Posterior vena cava (tissue), 2 donors: ENCODE data around the gene ARHGEF3. TPM values are rescaled to one million over a fixed set of nuclear protein-coding genes. Genes with fewer than 3 reads are reported as not detected.

Experiments
- DNase-seq: peaks from one replicate; pipeline ENCODE4 v3.0.0-alpha.2; 2020; ENCODE audit warnings: low spot score
- intact Hi-C, 2 donors: fragments of 100-400 bp; cut with DNase I; formaldehyde crosslinking; loops; one replicate each; pipeline versions ENCODE4 v1.14.1 to v1.14.2; 2022 to 2023
- total RNA-seq, 2 donors: library from RNA; stranded (reverse); fragmentation: NEBNext Ultra II Directional; extraction: Animal tissue kit (Norgen Biotek cat#: 25700); gene quantifications; one replicate each; pipeline ENCODE4 v1.2.1, GENCODE V29; 2021
- donor health status: DM: yes; HTN: yes; CAD: no.
- donor health status: DM: yes; HTN: yes; CAD: no.

ARHGEF3 gene
- total RNA-seq, 2 donors from 2014 or later, result 20.3 to 24.2 TPM

GRCh38 chr3:56825567-56826438, 24.1 kb upstream of the ARHGEF3 start:
- intact Hi-C loops, result no loop called here

GRCh38 chr3:56823984-56824703, 22.4 kb upstream of the ARHGEF3 start:
- DNase-seq, result no peak
- intact Hi-C loops, result no loop called here

More at GRCh38 chr3:56825567-56826438, 24.1 kb upstream of the ARHGEF3 start:
- DNase-seq, result no peak

- DNase-seq, result no peak
- intact Hi-C loops, result no loop called here
These were observed 21.7 kb upstream of the ARHGEF3 start for GRCh38 chr3:56823421-56823926.

- intact Hi-C loops, result no loop called here
- no peak for DNase-seq
These were observed 20.8 kb upstream of the ARHGEF3 start for GRCh38 chr3:56822501-56822900.

- DNase-seq, result no peak
- intact Hi-C loops, result no loop called here
These were observed 17.5 kb upstream of the ARHGEF3 start for GRCh38 chr3:56819016-56819809.

GRCh38 chr3:56818156-56818985, 16.6 kb upstream of the ARHGEF3 start:
- intact Hi-C loops, result no loop called here
- DNase-seq, result no peak

- no peak for DNase-seq
- intact Hi-C loops, result no loop called here
These were observed 15.9 kb upstream of the ARHGEF3 start for GRCh38 chr3:56817646-56818045.

- DNase-seq, result no peak
- intact Hi-C loops, result loop anchor here in 1 of 2 donors (1.0 kb wide), 1 partner anchor 12 kb away; no protein-coding TSS in a partner anchor
These were observed 14.3 kb upstream of the ARHGEF3 start for GRCh38 chr3:56816061-56816460.

- DNase-seq, result no peak
- intact Hi-C loops, result no loop called here
These were observed 13.8 kb upstream of the ARHGEF3 start for GRCh38 chr3:56815589-56815988.

GRCh38 chr3:56813653-56813960, 11.9 kb upstream of the ARHGEF3 start:
- DNase-seq, result no peak
- intact Hi-C loops, result no loop called here

- DNase-seq, result no peak
- intact Hi-C loops, result no loop called here
These were observed 11.3 kb upstream of the ARHGEF3 start for GRCh38 chr3:56812754-56813652.

GRCh38 chr3:56811546-56812202, 9.9 kb upstream of the ARHGEF3 start:
- intact Hi-C loops, result no loop called here
- DNase-seq, result no peak

GRCh38 chr3:56810577-56811545, 9.1 kb upstream of the ARHGEF3 start:
- DNase-seq, result no peak
- intact Hi-C loops, result no loop called here

GRCh38 chr3:56806407-56806806, 4.7 kb upstream of the ARHGEF3 start:
- intact Hi-C loops, result no loop called here
- DNase-seq, result no peak

- DNase-seq, result no peak
- intact Hi-C loops, result loop anchor here (5.0 kb wide), 2 partner anchors 100 to 185 kb away; no protein-coding TSS in a partner anchor
These were observed 1.0 kb upstream of the ARHGEF3 start for GRCh38 chr3:56802790-56803189.

- DNase-seq, result no peak
- intact Hi-C loops, result loop anchor here (5.0 kb wide), 2 partner anchors 100 to 185 kb away; no protein-coding TSS in a partner anchor
These were observed 613 bp upstream of the ARHGEF3 start for GRCh38 chr3:56802378-56802745.
